GM12878 (cell line): Measurements from ENCODE around the gene COL11A2. TPM values are rescaled to one million over a fixed set of nuclear protein-coding genes. Genes with fewer than 3 reads are reported as not detected.
A peak's percentile ranks its signal among the peaks of the same experiment; 100 is the strongest.

Source experiments
- ATAC-seq: fragments of 200-7000 bp; cut with Tn5 transposase; 3 replicates; pipeline ENCODE4 v1.9.1; 2020; ENCODE audit warnings: mild to moderate bottlenecking, moderate library complexity
- BruUV-seq: library from RNA; stranded (reverse); fragments of 400-500 nt; replicated peaks from 2 replicates; lab custom pipeline; 2021; lab: Mats Ljungman, UMichigan
- CTCF ChIA-PET: fragments of 300-600 bp; sonication (Branson Sonifier 250); formaldehyde crosslinking; extraction: SDS; loops from one replicate; lab custom pipeline; 2021; ENCODE audit warnings: inconsistent platforms; lab: Yijun Ruan, JAX
- POLR2A ChIA-PET: fragments of 350-600 bp; formaldehyde crosslinking; extraction: SDS; loops from one replicate; lab custom pipeline; 2021; ENCODE audit warnings: inconsistent platforms; lab: Charles Lee
- RAD21 ChIA-PET: fragments of 300-600 bp; sonication (Branson Sonifier 250); formaldehyde crosslinking; loops from one replicate; lab custom pipeline; 2023; ENCODE audit warnings: antibody characterized with exemption; ENCODE audit not compliant: unreplicated experiment; lab: Charles Lee
- SMC1A ChIA-PET: fragments of 300-600 bp; sonication (Branson Sonifier 250); formaldehyde crosslinking; loops from one replicate; lab custom pipeline; 2023; ENCODE audit not compliant: unreplicated experiment, uncharacterized antibody; lab: Charles Lee
- DNase-seq: peaks from one replicate; pipeline ENCODE4 v3.0.0-alpha.2; 2011; ENCODE audit warnings: low read depth, low spot score
- FAIRE-seq: peaks from 3 replicates; lab custom pipeline; 2011; peaks lifted over from hg19 to GRCh38; lab: Jason Lieb, UNC
- H2AFZ ChIP-seq: 2 replicates; pipeline ENCODE4 v1.6.0; 2011; ENCODE audit warnings: low read depth, low read length, control low read depth; ENCODE audit not compliant: control insufficient read depth
- H3K27ac ChIP-seq: 2 replicates; pipeline ENCODE4 v1.5.1; 2011; ENCODE audit warnings: control low read depth; ENCODE audit not compliant: control insufficient read depth, insufficient read depth
- H3K27me3 ChIP-seq, 2 experiments: replicated peaks in 1 of 2; 2 replicates each; pipeline versions ENCODE4 v1.6.0 to v1.6.1; 2011; ENCODE audit warnings: low read length in 1 of 2; ENCODE audit not compliant: control insufficient read depth in 2 of 2, insufficient read depth in 2 of 2
- H3K36me3 ChIP-seq, 2 experiments: 2 replicates each; pipeline ENCODE4 v1.5.1; 2011; ENCODE audit warnings: low read length in 1 of 2; ENCODE audit not compliant: control insufficient read depth in 2 of 2, insufficient read depth in 2 of 2
- H3K4me1 ChIP-seq: 2 replicates; pipeline ENCODE4 v1.6.1; 2011; ENCODE audit warnings: mild to moderate bottlenecking, low read length, moderate library complexity, mixed read lengths; ENCODE audit not compliant: control insufficient read depth, insufficient read depth
- H3K4me2 ChIP-seq: 2 replicates; pipeline ENCODE4 v1.6.0; 2011; ENCODE audit warnings: control low read depth; ENCODE audit not compliant: control insufficient read depth, insufficient read depth
- H3K4me3 ChIP-seq: fragments of 200-600 bp; sonication (generic); 2 replicates; pipeline ENCODE4 v1.5.1; 2016
- H3K79me2 ChIP-seq: 2 replicates; pipeline ENCODE4 v1.6.0; 2011; ENCODE audit warnings: low read length; ENCODE audit not compliant: control insufficient read depth, insufficient read depth
- H3K9ac ChIP-seq: 2 replicates; pipeline ENCODE4 v1.8.0; 2011; ENCODE audit warnings: low read length, control low read depth, mixed read lengths; ENCODE audit not compliant: control insufficient read depth, insufficient read depth
- H3K9me3 ChIP-seq: replicated peaks from 3 replicates; pipeline ENCODE4 v1.5.1; 2011; ENCODE audit warnings: mild to moderate bottlenecking, low read length; ENCODE audit not compliant: control insufficient read depth, insufficient read depth
- H4K20me1 ChIP-seq: 2 replicates; pipeline ENCODE4 v1.6.0; 2011; ENCODE audit not compliant: control insufficient read depth, insufficient read depth
- ATF7 ChIP-seq: fragments of 450-650 bp; IDR thresholded peaks from 2 replicates; pipeline ENCODE4 v1.6.1; 2016; ENCODE audit warnings: low read depth, mild to moderate bottlenecking
- BCL11A ChIP-seq: IDR thresholded peaks from 2 replicates; pipeline ENCODE4 v1.6.1; 2011; ENCODE audit warnings: low read depth, low read length
- DPF2 ChIP-seq: fragments of 450-650 bp; IDR thresholded peaks from 2 replicates; pipeline ENCODE4 v1.6.1; 2017; ENCODE audit warnings: mild to moderate bottlenecking
- EED ChIP-seq: sonication (generic); IDR thresholded peaks from 2 replicates; pipeline ENCODE4 v1.6.1; 2016; ENCODE audit warnings: antibody characterized with exemption, low read depth
- EGR1 ChIP-seq, 2 experiments: IDR thresholded peaks; 1 replicate in 1 of 2; 2 replicates in 1 of 2; pipeline ENCODE4 v1.6.1; 2011 to 2012; ENCODE audit warnings: low read depth in 2 of 2, low read length in 2 of 2, borderline replicate concordance in 1 of 2, mild to moderate bottlenecking in 1 of 2, moderate library complexity in 1 of 2
- IKZF2 ChIP-seq, 2 experiments: fragments of 450-650 bp; IDR thresholded peaks; 2 replicates each; pipeline ENCODE4 v1.6.1; 2017; ENCODE audit warnings: mild to moderate bottlenecking in 2 of 2, moderate library complexity in 2 of 2
- IRF4 ChIP-seq: IDR thresholded peaks from 2 replicates; pipeline ENCODE4 v1.6.1; 2011; ENCODE audit warnings: low read depth, low read length
- MEF2B ChIP-seq: fragments of 450-650 bp; IDR thresholded peaks from 2 replicates; pipeline ENCODE4 v1.6.1; 2018; ENCODE audit warnings: mild to moderate bottlenecking, moderate library complexity; ENCODE audit not compliant: partially characterized antibody, poor library complexity, severe bottlenecking
- MTA2 ChIP-seq: fragments of 450-650 bp; IDR thresholded peaks from 2 replicates; pipeline ENCODE4 v1.6.1; 2016; ENCODE audit warnings: low read depth, mild to moderate bottlenecking, moderate library complexity
- PML ChIP-seq: IDR thresholded peaks from 2 replicates; pipeline ENCODE4 v1.6.1; 2012; ENCODE audit warnings: low read length, inconsistent platforms
- POU2F2 ChIP-seq: IDR thresholded peaks from 3 replicates; pipeline ENCODE4 v1.6.1; 2011; ENCODE audit warnings: low read depth, mild to moderate bottlenecking, low read length, borderline replicate concordance
- RCOR1 ChIP-seq: conservative IDR thresholded peaks from 2 replicates; pipeline ENCODE4 v1.6.1; 2012; ENCODE audit warnings: low read depth, low read length, improper control_type of control experiment
- SPI1 ChIP-seq: IDR thresholded peaks from 2 replicates; pipeline ENCODE4 v1.6.1; 2011; ENCODE audit warnings: low read depth, mild to moderate bottlenecking, low read length, moderate library complexity, borderline replicate concordance; ENCODE audit not compliant: insufficient read depth
- SUPT20H ChIP-seq: IDR thresholded peaks from 2 replicates; pipeline ENCODE4 v1.6.1; 2011; ENCODE audit warnings: low read depth, mild to moderate bottlenecking, low read length, moderate library complexity, borderline replicate concordance; ENCODE audit not compliant: control insufficient read depth
- SUZ12 ChIP-seq: fragments of 200-600 bp; sonication (generic); IDR thresholded peaks from one replicate; pipeline ENCODE4 v1.6.1; 2018; ENCODE audit warnings: antibody characterized with exemption, mild to moderate bottlenecking; ENCODE audit not compliant: unreplicated experiment
- ZBED1 ChIP-seq: IDR thresholded peaks from 2 replicates; pipeline ENCODE4 v1.6.1; 2016; ENCODE audit warnings: borderline replicate concordance
- WGBS: methylation state at CpG from one replicate; pipeline ENCODE4 v1.1.6; 2016; ENCODE audit warnings: low lambda C conversion rate; ENCODE audit not compliant: insufficient replicate concordance, insufficient coverage; ENCODE audit errors: missing lambda C conversion rate; 5-methylcytosine and 5-hydroxymethylcytosine counted together
- in situ Hi-C: fragments of 300-500 bp; cut with MboI; formaldehyde crosslinking; loops from 9 replicates; pipeline ENCODE4 v1.14.3; 2018; ENCODE audit warnings: mixed read lengths
- intact Hi-C: fragments of 100-400 bp; cut with micrococcal nuclease; formaldehyde crosslinking; loops from one replicate; pipeline ENCODE4 v1.14.2; 2022; ENCODE audit not compliant: unreplicated experiment
- polyA plus RNA-seq, 11 experiments: library from polyadenylated mRNA; depleted of rRNA in 4 of 11; unstranded in 6 of 11; stranded (reverse) in 5 of 11; fragments of >200 nt; fragmentation: Nextera tagmentation in 4 of 11; fragmentation: Illumina TruSeq in 1 of 11; extraction: Ambion mirVana in 4 of 11; extraction: Trizol in 1 of 11; gene quantifications; 1 replicate in 1 of 11; 2 replicates in 10 of 11; pipeline versions ENCODE4 v1.2.1 to v1.2.3, GENCODE V29; 2011 to 2016; ENCODE audit warnings: inconsistent platforms in 2 of 11, missing spikeins in 2 of 11, low read depth in 1 of 11
- total RNA-seq, 4 experiments: library from RNA; depleted of rRNA in 3 of 4; stranded (reverse); fragments of >200 nt in 3 of 4; fragmentation: Illumina TruSeq in 1 of 4; extraction: Trizol in 1 of 4; gene quantifications; 2 replicates each; pipeline versions ENCODE4 v1.2.1 to v1.2.3, GENCODE V29; 2013 to 2021
- TF ChIP-seq, protein P1 (sequence below): fragments of 450-650 bp; IDR thresholded peaks from 2 replicates; pipeline ENCODE4 v1.6.1; 2016; ENCODE audit warnings: mild to moderate bottlenecking

Gene COL11A2
- total and polyA plus RNA-seq, 10 of the 15 experiments (the other 5 are each of a cell fraction or from before 2014, with no cell fraction given): 0.03 to 0.83 (median 0.22) TPM; not detected in 1

DNA sequence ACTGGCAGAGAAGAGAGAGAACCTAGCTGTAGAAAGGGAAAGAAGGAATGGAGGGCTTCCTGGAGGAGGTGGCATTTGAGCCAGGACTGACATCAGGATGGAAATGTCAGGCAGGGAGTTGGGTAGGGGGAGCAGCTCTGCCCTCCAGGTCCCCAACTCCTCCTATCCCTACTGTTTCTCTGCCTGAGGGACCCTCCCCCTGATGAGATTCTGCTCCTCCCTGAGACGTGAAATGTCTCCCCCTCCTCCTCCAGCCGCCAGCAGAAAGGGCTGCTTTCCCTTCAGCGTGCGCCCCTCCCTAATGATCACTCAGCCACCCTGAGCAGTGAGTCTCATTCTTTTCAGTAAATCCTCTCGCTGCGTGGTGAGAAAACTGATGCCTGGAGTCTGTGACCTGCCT is 75.8 kb downstream of the COL11A2 start:
- no peak for ATAC-seq
- SMC1A ChIA-PET: interaction anchor here (0.9 to 8.9 kb wide), 8 partner anchors 10 to 133 kb away, joined by 3 to 139 read pairs (median 6); partner anchors contain the start of gene HLA-DOA
- POLR2A ChIA-PET: interaction anchor here (0.6 to 1.8 kb wide), 6 partner anchors 24 to 225 kb away, joined by 3 to 5 read pairs (median 4); partner anchors contain the start of gene HLA-DPB1

DNA sequence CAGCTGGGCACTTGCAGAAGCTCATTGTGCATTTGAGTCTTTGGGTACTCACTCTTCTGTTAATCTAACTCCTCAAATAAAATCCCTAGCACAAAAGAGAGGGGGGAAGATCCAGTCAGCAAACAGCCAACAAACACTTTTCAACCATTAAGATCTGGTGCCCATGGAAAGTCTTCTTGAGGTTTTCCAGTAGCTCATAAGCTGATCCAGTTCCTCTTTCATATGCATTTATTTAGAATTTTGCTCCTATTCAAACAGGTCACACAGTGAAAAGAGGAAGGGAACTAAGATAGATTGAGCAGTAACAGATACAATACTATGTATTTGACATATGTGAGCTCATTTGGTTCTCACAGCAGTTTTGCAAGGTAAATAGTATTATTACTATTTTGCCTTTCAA is 77.9 kb downstream of the COL11A2 start:
- intact Hi-C loops (no loop called here), in situ Hi-C loops (no loop called here)
- FAIRE-seq (peak; percentile 52), DNase-seq (peak; percentile 51), ATAC-seq (peak; percentile 60)
- Histone ChIP-seq H3K4me3 (peak overlapping the region; percentile 38; the same call in 1 of the 2 replicates), H3K4me2 (peak overlapping the region; percentile 68), H3K9ac (peak overlapping the region; percentile 36; the same call in 1 of the 2 replicates), H3K4me1 (peaks cover 50% of the 10 kb centered on the region), H3K36me3 (no peaks in the 10 kb centered on the region), H3K9me3 (no peaks in the 10 kb centered on the region; the same call in 2 of the 3 replicates), H3K27ac (peak overlapping the region; percentile 69), H3K79me2 (no peaks in the 10 kb centered on the region), H3K27me3 (peaks cover 0 to 2% of the 10 kb centered on the region in 2 experiments; a peak in 2 of 4 replicates), H2AFZ (peak overlapping the region; percentile 36), H4K20me1 (no peaks in the 10 kb centered on the region)
- ChIA-PET RAD21 (interaction anchor here (0.8 to 1.7 kb wide), 20 partner anchors 11 to 134 kb away, joined by 3 to 17 read pairs (median 5); partner anchors contain the start of genes HLA-DPA1 and HLA-DPB1), SMC1A (interaction anchor here (0.6 to 8.9 kb wide), 24 partner anchors 12 to 246 kb away, joined by 3 to 139 read pairs (median 4); partner anchors contain the start of genes HLA-DOA and HLA-DPB1), POLR2A (interaction anchor here (0.7 to 3.5 kb wide), 23 partner anchors 9 to 143 kb away, joined by 3 to 63 read pairs (median 3); partner anchors contain the start of genes HLA-DOA, HLA-DPA1 and HLA-DPB1), CTCF (interaction anchor here (0.8 to 8.9 kb wide), 21 partner anchors 16 to 275 kb away, joined by 3 to 184 read pairs (median 3); no protein-coding TSS in a partner anchor)
- no TSS peak for BruUV-seq
- TF ChIP-seq POU2F2 (peak; percentile 68; the same call in 1 of the 3 replicates), IRF4 (no peak), DPF2 (peak; percentile 54; the same call in 1 of the 2 replicates), MTA2 (peak; percentile 64; the same call in 1 of the 2 replicates), MEF2B (peak; percentile 62), RCOR1 (no peak), SUPT20H (no peak), SPI1 (peak; percentile 96), BCL11A (peak; percentile 22; the same call in 1 of the 2 replicates), EED (peak; percentile 56; the same call in 1 of the 2 replicates), IKZF2 (IDR thresholded peaks at IDR 0.05) (peak; percentile 85 to 87), ATF7 (peak; percentile 52), ZBED1 (no peak)
- TF ChIP-seq, protein P1, sequence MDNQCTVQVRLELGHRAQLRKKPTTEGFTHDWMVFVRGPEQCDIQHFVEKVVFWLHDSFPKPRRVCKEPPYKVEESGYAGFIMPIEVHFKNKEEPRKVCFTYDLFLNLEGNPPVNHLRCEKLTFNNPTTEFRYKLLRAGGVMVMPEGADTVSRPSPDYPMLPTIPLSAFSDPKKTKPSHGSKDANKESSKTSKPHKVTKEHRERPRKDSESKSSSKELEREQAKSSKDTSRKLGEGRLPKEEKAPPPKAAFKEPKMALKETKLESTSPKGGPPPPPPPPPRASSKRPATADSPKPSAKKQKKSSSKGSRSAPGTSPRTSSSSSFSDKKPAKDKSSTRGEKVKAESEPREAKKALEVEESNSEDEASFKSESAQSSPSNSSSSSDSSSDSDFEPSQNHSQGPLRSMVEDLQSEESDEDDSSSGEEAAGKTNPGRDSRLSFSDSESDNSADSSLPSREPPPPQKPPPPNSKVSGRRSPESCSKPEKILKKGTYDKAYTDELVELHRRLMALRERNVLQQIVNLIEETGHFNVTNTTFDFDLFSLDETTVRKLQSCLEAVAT: peak; percentile 52; the same call in 1 of the 2 replicates

More for the DNA sequence above, 75.8 kb downstream of the COL11A2 start:
- FAIRE-seq: no peak
- no peak overlapping the region for H3K27ac ChIP-seq
- H2AFZ ChIP-seq: no peak overlapping the region
- peaks cover 50% of the 10 kb centered on the region for H3K4me1 ChIP-seq
- H3K27me3 ChIP-seq: peaks cover 0 to 2% of the 10 kb centered on the region in 2 experiments; a peak in 2 of 4 replicates
- TF ChIP-seq PML (no peak), SUZ12 (no peak), EGR1 (IDR thresholded peaks at IDR 0.05; ENCODE audit: borderline replicate concordance in 1 of 2, low read depth in 2 of 2, low read length in 2 of 2) (no peak)
- TF ChIP-seq, all 136 proteins: peak for 0
- Histone ChIP-seq H3K4me3 (no peak overlapping the region), H3K4me2 (no peak overlapping the region), H3K36me3 (no peaks in the 10 kb centered on the region), H3K9me3 (no peaks in the 10 kb centered on the region; the same call in 2 of the 3 replicates), H4K20me1 (no peaks in the 10 kb centered on the region), H3K9ac (no peak overlapping the region), H3K79me2 (no peaks in the 10 kb centered on the region)
- no peak for DNase-seq
- intact Hi-C loops (no loop called here), in situ Hi-C loops (loop anchor here (5.0 kb wide), 1 partner anchor 131 kb away; no protein-coding TSS in a partner anchor)
- ChIA-PET RAD21 (interaction anchor here (0.6 to 1.4 kb wide), 5 partner anchors 10 to 132 kb away, joined by 3 to 4 read pairs (median 3); no protein-coding TSS in a partner anchor), CTCF (interaction anchor here (0.8 to 8.9 kb wide), 9 partner anchors 14 to 132 kb away, joined by 3 to 184 read pairs (median 53); no protein-coding TSS in a partner anchor)
- WGBS: 36% methylated on average over 6 of the region's 6 CpGs
- BruUV-seq: no TSS peak
